NCI-H526 treated with DMSO at 0.1 percent for 48 hours (cell line): ENCODE measurements around the gene ROR1.

ENCODE experiments used
- DNase-seq: peaks from one replicate; lab custom pipeline; 2025; lab: John Stamatoyannopoulos, UW

ROR1 gene

DNA sequence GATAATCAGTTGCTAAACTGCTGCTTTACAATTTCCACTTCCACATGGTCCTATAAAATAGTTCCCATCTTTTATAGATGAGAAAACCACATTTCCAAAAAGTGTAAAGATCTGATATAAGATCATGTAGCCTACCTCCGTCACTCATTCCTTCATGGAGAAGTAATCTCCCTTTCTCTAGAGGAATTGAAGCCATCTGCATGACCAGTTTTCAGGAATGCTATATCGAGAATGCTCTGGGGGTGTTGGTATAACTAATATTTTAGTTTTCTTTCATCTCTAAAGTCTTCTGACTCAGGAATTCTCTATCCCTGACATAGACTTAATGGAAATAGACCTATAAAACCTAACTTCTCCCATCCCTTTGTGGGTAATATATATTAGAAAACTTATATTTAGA lies 256.6 kb downstream of the ROR1 start:
- DNase-seq, result no peak

DNA sequence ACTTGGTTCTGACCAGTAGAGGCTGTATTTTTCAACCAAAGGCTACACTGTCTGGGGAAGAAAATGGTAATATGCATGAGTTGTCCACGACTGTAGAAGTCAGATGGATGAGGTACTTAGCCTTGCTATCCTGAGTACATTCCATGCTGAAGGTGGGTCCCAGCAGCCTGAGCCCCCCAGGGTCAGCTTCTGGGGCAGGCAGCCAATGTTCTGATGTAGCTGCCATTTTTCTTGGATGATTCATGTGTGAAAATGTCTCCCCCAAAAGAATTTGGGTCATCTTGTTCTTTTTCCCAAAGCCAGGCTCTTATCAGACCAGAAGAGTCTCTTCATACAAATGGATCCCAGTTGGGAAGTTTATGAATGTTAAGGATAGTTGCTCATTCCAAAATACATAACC lies 257.4 kb downstream of the ROR1 start:
- no peak for DNase-seq

DNA sequence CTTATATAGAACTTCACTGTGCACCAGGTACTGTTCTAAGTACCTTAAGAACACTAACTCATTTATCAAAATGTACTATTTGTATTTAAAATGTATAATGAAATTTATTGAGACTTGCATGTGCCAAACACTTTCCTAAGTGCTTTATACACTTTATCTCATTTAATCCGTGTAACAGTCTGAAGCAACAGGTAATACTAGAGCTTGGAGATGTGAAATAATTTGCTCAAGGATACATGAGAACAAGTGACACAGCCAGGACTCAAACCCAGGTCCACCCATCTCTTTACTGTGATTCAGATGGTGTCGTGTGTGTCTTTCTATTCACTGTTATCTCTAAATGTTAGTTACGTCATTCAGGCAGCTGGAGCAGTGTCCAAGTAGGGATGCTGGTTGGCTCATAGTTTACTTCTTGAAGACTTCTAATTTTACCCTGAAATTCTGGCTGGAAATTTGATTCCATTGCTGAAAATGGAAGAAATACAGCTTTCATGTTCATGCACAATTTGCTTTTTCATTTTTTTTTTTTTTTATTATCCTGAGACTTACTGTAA lies 259.9 kb downstream of the ROR1 start:
- no peak for DNase-seq

DNA sequence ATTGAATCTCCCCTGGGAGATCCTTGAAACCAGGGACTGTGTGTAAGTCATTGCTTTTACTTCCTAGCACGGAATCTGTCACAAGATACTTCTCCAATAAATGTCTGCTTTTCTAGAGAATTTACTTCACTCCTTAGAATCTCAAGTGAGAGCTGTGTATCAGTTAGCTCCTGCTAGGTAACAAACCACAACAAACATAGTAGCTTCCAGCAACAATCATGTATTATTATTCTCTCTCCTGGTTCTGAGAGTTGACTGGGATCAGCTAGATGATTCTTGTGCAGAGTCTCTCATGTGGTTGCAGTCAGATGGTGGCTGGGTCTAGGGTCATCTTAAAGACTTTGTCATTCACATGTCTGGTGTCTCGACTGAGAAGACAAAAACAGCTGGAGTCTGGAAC lies 262.7 kb downstream of the ROR1 start:
- DNase-seq, result no peak

DNA sequence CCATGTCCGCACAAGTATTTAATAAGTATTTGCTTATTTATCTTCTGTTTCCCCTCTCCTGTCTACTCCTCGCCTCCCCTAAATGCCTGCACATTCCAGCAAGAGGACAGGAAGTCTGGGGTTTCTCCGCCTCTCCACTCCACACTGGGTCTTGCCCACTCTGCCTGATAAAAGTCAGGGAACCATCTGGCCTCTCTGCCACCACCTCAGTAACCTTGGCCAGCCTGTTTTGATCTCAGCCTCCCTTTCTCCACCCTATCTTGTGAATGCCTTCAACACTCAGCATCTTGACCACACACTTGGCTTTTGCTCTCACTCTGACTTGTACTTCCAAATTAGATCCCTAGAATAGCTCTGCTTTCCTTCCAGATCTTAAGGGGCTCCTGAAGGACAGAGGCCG lies 264.3 kb downstream of the ROR1 start:
- DNase-seq, result no peak

DNA sequence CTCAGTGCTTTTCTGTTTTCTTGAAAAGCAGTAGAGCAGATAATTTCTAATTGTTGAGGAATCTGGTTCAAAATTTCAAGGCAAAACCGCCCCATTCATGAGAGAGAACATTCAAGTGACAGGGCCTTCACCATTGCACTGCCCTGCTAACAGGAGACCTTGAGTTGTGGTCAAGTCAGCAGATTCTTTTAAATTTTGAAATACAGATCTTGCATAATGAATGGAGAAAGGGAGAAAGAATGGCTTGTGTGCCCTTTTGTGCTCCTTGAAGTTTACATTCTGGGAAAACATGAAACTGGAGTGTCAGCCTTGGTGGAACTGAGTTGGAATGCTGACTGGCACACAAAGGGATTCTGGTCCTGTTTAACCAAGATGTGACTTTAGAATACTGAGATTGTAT lies 265.1 kb downstream of the ROR1 start:
- no peak for DNase-seq

DNA sequence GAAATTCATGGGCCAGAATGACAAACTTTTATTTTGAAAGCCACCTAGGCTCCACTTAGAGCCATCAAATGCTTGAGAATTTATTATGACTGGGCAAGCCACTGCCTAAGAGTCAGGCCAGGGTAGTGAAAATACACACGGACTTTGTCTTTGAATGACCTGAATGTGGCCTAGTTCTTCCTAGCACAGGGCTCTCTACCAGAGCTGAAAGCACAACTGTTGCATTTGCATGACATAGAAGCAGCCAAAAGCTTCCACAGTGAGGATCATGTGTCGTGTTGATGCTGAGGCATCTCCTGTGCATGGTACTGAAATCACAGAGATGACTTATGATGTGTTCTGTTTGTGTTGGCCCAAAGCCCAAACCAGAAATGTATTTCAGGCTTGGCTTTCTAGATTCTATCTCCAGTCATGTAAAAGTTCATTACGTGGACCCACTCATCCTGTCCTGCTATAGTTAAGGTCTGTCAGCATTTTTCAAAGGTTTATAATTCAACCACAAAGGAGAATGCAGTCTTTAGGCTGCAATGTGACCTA lies 265.6 kb downstream of the ROR1 start:
- DNase-seq, result no peak

DNA sequence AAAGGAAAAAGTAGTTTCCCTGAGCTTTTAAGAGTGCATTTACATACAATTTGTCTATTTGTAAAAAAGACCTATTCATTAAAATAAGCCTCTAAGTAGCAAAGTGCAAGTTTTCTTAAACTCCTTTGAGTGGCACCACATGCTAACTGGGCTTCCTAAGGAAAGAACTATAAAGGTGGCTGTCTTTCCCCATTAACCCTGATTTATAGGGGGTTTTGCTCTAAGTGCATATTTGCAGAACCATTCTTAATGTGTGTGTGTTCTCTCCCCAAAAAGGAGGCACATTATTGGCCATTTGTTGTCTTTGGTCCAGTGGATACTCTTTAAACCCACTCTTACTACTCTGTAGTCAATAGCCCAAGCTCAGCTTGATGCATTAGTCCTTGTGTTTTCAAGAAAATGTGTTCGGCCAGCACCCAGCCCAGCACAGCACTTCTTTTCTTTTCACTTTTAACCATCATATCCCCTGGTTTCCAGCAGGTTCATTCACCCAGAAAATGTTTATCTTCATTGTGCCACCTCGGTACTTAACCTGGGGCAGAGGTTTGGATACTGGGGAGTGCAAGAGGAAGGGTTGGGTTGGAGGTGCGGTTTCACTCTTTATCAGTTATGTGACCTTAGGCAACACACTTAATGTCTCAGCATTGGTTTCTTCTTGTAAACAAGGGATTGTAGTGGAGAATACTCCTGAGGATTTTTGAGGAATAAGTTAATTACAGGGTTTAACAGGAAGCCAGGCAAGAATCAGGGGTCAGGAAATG lies 267.7 kb downstream of the ROR1 start:
- DNase-seq, result no peak

DNA sequence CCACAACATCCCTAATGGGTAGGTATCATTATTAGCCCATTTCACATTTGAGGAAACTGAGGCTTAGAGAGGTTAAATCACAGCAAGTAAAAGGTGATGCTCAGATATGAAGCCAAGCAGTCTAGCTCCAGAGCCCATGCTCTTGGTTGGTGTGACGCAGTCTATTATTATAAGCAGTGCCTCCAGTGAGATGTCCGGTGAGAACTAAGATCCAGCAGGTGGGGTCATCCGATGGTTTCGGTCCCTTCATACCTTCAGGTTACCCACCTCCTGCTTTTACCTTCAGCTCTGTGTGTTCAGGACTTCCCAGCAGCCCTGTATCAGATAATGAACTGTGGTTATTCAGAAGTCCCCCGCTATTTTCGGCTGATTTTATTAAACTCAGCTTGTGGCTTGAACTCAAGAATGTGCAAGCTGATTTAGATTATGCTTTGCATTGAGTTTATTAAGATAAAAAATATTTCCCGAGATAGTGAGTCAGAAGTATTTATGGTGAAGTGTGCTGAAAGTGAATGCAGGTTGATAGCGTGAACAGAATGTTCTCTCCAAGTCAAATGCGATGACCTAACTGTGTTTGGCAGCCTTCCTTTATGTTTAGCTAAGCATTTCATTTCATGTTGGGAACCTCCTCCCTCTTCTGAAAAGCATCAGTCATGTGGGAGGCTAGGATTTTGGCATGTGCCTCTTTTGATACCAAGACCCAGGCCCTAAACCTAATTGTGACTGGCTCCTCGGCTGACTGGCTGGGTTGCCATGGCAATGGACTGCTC lies 268.7 kb downstream of the ROR1 start:
- DNase-seq, result no peak

DNA sequence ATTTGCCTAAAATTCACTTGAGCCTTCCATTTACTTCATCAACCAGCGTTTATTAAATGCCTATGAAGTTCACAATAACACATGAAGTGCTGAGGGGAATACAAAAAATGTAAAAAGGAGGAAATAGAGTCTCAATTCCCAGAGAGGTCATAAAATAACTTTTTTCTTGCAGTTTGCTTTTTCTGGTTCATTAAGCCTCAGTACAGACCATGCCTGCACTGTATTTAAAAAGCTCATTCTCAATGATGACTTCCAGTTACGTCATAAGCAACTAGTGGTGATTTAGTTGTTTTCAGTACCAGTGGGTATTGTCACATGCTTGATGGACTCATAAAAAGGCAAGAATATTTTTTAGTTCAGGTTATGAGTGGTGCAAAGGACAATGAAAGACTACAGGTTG lies 269.5 kb downstream of the ROR1 start:
- no peak for DNase-seq

DNA sequence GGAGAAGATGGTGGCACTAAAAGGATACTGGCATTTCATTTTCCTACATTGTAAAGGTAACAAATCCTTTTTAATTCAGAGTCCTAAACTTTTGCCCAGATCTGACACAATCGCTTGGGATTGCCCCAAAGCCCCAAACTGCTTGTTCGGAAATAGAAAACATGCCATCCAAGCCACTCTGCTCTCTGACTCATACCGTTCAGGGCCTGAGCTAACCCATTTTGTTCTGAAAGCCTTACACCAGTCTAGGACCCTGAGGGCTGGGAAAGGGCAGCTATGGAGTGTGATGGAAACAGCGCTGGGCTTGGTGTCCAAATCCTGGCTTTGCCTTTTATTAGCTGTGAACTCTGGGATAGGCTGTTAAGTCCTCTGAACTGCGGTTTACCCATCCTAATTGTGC lies 270.2 kb downstream of the ROR1 start:
- DNase-seq, result no peak

DNA sequence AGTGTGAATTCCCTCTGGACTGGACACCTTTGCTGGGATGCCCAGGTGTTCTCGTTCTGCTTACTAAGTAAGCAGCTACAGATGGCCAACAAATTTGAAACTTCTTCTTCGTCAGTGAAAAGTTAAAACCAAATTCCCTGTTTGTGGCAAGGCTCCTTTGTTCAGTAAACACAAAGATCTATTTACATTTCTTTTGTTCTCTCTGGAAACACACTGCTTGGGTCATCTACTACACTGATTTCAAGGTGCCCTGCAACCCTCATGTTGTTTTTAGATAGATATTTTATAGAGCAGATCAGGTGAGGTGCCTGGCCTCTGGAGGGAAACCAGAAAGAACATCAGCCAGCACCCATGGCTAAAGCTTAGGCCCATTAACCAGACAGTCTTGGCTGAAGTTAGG lies 272.4 kb downstream of the ROR1 start:
- no peak for DNase-seq

DNA sequence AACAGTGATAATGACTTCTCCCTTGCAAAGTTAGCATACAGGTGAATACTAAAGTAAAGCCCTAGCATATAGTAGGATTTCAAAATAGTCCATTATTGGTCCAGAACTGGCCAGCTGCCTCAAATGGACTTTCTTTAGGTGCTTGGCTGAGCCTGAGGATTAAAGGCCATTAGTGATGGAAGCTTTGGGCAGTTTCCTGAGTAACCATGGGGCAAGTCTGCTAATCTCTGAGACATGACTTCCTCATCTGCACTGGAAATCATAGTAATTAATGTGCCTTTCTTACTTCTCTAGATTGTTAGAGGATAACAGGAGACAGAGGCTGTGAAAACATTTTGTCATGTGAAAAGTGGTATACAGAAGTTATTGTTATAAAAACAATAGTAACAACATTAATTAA lies 273.1 kb downstream of the ROR1 start:
- DNase-seq, result no peak

DNA sequence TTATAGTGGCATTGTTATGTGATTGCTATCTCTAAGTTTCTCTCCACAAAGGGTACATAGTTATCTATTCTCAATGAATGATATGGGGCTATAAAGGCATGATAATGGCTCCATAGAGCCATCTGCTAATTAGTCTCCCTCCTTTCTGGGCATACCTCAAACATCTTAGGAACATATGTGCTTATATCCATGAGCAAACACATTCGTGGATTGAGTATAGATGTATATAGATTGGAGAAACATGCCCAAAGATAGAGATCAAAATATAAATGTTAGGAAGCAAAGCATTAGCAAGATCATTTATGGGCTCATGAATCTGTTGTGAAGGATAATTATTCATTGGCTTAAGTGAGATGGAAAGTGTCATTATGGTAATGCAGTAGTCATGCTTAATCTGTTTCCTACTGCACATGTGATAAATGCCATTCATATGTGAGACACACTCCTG lies 273.8 kb downstream of the ROR1 start:
- DNase-seq, result no peak

DNA sequence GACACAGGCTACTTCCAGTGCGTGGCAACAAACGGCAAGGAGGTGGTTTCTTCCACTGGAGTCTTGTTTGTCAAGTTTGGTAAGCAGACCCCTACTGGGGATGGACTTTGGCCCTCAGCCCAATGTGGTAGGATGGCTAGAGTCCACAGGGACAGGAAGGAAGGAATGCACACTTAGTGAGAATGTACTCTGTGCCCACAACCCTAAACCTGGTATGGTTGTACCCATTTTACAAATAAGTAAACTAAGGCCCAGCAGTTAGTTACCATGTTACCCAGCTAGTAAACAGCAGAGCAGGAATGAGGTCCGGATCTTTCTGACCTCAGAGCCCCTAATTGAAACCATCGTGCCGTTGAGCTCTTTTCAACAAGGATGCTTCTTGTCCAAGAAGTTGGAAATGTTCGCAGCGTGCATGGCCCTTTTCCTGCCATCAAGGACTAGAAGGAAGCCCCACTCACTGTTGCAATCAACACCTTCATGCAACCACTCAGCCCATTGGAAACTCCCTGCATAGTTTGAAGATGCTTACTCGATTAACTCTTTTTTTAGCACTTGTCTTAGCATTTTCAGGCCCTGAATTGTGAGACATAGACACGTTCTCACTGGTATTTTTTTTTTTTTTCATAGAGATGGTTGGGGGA lies 276.2 kb downstream of the ROR1 start:
- DNase-seq, result no peak

DNA sequence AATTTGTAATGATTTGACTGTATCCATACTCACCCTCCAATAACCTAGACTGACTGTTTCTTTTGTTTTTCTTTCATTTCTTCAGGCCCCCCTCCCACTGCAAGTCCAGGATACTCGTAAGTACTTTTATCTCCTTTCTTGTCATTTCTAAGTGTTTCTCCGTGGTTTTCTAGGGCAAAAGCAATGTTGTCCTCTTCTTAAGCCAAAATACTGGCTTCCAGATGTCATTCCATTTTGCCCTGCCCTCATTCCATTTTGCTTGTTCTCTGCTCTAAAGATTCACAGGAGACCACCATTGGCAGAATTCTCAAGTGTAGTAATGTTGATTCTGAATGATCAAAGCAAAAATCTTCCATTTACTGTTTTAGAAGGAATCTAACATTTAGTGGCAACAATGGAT lies 276.8 kb downstream of the ROR1 start:
- no peak for DNase-seq

DNA sequence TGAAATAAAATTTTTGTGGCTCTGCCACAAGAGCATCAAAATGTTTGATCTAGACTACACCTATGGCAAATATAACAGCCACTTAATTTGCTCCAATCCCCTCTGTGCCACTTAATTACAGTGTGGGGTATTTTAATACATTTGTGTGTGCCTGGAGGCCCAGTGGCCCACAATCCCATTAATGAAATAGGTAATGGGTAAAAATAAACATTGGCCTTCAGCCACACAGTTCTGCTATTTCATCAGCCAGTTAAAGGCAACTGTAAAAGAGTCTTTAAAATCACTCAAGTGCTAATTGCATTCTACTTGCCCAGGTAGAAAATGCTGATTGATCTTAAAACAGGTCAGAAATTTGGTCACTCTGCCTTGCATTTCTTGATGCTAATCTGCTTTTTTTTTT lies 278.0 kb downstream of the ROR1 start:
- no peak for DNase-seq

DNA sequence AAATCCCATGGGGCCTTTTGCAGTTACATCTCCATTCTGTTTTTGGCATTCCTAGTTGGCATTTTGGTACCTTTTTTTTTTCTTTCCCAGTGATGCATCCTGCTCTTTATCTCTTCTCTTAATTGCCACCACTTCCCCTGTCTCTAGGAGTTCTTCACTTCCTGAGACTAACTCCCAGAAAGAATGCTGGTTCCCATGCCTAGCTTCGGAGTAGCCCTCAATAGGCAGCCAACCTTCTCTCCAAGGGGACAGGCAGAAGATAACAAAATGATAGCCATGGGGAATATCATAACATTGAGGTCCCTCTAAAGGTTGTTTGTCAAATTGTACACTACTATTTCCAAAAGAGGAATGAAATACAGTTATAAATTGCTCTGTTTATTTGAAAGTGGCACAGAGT lies 279.0 kb downstream of the ROR1 start:
- no peak for DNase-seq

DNA sequence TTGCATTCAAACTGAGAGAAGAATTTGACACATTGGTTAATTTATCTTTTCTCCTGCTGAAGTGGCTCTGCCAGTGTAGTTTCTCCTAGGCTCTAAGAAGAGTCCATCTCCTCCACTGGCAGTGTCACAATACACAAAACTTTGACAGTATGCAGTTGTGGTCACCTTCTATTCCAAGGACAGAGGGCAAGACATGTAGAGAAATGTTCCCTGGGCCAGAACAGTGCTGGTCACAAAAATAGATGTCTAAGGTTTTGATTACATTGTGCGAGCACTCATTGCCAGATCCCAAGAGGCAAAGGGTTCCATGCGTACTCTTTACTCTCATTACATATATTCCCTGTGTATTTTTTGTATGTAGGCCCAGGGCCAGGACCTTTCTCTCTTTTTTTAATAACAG lies 281.5 kb downstream of the ROR1 start:
- DNase-seq, result no peak

DNA sequence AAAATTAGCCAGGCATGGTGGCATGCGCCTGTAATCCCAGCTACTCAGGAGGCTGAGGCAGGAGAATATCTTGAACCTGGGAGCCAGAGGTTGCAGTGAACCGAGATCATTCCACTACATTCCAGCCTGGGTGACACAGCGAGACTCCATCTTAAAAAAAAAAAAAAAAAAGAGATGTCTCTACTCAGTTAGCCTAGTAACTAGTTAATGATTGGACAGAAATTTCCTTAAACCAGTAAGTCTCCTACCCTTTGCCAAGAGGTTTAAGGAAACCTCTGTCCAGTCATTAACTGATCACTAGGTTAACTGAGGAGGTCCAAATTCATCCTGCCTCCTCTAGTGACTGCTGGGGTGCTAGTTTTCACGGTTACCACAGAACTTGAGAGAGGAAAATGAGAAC lies 285.7 kb downstream of the ROR1 start:
- DNase-seq, result no peak

DNA sequence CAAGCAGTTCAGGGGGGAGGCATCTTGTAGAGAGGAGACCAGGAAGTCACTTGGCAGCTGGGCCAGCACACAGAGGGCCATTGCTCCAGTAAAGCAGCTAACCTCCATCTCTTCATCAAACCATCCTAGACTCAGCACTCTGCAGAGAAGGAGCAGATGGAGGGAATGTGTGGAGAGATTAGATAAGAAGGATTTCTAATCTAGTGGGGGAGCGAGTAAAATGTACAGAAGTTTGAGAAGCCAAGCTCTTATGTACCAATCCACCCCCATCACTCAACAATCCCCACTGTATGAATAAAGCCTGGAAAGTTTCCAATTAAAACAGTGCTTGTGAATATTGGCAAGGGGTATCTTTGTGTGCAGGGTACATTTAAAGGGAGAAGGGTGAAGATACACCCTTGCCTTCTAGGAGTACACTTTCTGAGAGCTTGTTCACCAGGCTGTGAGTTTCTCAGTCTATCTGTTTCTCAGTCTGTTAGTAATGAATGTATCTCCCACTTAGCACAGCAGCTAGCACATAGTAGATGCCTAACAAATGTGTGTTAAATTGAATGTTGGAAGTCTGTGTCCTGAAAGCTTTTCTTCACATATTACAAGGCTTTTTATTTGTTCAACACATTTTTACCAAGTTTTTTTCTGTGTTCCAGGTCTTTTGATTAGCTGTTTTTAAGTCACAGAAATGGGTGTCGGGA lies 286.9 kb downstream of the ROR1 start:
- no peak for DNase-seq
